ENCODE results near the gene PLA2G4A. TPM values are rescaled to one million over a fixed set of nuclear protein-coding genes. Genes with fewer than 3 reads are reported as not detected.

PLA2G4A gene
- total RNA-seq, 3 donors from 2014 or later = 5.3 to 26.8 (median 6.9) TPM

DNA sequence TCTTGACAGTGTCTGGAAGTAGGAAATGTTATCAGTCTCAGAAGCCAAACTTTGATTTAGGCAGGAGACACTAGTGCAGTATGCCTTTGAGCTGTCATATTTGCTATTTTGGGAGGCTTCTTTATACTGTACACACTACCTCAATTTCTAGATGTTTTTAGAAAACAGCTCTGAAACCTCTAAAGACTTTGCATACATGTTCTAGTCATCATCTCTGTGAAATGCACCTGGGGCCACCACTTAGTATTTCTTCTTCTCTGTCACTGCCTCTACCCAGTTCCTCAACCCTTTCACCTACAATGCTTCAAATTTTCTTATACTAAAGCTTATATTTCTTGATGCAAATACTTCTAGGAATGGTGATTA, 29.1 kb upstream of the PLA2G4A start:
- H3K4me1 ChIP-seq (ENCODE audit: low read depth) = no peaks in the 10 kb centered on the region
- TF ChIP-seq, protein P1, sequence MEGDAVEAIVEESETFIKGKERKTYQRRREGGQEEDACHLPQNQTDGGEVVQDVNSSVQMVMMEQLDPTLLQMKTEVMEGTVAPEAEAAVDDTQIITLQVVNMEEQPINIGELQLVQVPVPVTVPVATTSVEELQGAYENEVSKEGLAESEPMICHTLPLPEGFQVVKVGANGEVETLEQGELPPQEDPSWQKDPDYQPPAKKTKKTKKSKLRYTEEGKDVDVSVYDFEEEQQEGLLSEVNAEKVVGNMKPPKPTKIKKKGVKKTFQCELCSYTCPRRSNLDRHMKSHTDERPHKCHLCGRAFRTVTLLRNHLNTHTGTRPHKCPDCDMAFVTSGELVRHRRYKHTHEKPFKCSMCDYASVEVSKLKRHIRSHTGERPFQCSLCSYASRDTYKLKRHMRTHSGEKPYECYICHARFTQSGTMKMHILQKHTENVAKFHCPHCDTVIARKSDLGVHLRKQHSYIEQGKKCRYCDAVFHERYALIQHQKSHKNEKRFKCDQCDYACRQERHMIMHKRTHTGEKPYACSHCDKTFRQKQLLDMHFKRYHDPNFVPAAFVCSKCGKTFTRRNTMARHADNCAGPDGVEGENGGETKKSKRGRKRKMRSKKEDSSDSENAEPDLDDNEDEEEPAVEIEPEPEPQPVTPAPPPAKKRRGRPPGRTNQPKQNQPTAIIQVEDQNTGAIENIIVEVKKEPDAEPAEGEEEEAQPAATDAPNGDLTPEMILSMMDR (IDR thresholded peaks at IDR 0.05) = no peak
- DNase-seq (no peak), ATAC-seq (no peak)
- intact Hi-C loops (cut with DNase I, micrococcal nuclease) = no loop called here
- no peaks in the 10 kb centered on the region for H3K9me3 ChIP-seq
- no peak overlapping the region for H3K4me3 ChIP-seq
- H3K36me3 ChIP-seq (ENCODE audit: low read depth) = no peaks in the 10 kb centered on the region

DNA sequence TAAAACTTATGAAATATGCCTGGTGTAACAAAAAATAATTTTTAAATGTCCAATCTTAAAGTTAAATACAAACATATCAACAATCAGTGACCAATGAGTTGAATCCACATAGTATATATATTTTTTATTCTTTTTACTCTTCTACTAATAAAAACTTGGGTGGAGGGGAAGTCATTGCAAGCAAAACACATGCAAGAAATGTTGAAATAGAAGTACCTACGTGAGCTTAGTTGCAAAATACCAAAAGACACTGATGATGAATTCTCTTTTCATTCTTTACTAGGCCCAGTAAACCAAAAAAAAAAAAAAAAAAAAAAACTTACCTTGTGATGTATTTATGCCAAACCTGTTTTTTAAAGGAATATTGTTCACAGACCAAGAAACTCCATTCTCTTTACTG, 26.4 kb upstream of the PLA2G4A start:
- no peak for DNase-seq
- no peaks in the 10 kb centered on the region for H3K36me3 ChIP-seq (ENCODE audit: low read depth)
- TF ChIP-seq, protein P1 (IDR thresholded peaks at IDR 0.05) = no peak
- H3K9me3 ChIP-seq = no peaks in the 10 kb centered on the region
- H3K4me1 ChIP-seq (ENCODE audit: low read depth) = no peaks in the 10 kb centered on the region
- H3K4me3 ChIP-seq = no peak overlapping the region
- ATAC-seq = no peak
- intact Hi-C loops (cut with DNase I, micrococcal nuclease) = no loop called here

DNA sequence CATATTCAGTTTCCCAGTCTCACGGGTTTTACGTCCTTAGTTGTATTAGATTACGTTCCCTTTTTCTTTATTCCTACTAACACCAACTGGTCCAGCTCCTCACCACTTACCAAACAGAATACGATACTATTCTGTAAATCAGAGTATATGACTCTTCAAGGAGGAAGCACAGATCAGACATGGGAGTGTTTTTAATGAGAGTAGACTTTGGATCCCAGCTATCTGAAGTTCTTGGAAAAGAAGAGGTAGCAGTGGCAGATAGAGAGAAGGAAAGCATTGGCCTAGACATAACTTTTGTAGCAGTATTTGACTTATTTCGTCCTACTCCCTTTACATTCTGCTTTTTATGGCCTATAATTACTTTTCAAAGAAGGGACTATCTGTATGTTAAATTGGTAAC, 24.1 kb upstream of the PLA2G4A start:
- ATAC-seq = peak; percentile 78
- TF ChIP-seq, protein P1 (IDR thresholded peaks at IDR 0.05) = no peak
- no peaks in the 10 kb centered on the region for H3K4me1 ChIP-seq (ENCODE audit: low read depth)

DNA sequence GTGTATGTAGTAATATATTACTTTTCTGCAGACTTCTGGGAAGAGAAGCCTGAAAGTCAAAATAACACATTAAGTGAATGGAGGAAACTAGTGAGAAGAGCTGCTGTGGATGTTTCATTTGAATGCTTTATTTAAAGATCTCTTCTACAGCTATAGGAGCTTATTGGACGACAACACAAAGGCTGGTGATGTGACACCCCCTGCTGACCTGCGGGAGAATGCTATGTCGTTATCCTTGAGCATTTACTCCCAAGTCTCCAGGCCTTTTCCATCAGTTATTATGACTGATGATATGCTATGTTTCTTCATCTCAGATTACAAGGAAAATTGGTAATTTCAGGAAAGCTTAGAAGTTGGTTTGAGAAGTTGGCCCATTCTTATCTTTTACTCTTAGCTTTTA, 22.3 kb upstream of the PLA2G4A start:
- no peaks in the 10 kb centered on the region for H3K9me3 ChIP-seq
- TF ChIP-seq, protein P1 (IDR thresholded peaks at IDR 0.05) = no peak
- intact Hi-C loops (cut with DNase I, micrococcal nuclease) = no loop called here

More for the DNA sequence above, 24.1 kb upstream of the PLA2G4A start:
- DNase-seq = no peak
- intact Hi-C loops (cut with DNase I, micrococcal nuclease) = no loop called here
- Histone ChIP-seq H3K36me3 (ENCODE audit: low read depth) (no peaks in the 10 kb centered on the region), H3K4me3 (no peak overlapping the region), H3K9me3 (no peaks in the 10 kb centered on the region)

DNA sequence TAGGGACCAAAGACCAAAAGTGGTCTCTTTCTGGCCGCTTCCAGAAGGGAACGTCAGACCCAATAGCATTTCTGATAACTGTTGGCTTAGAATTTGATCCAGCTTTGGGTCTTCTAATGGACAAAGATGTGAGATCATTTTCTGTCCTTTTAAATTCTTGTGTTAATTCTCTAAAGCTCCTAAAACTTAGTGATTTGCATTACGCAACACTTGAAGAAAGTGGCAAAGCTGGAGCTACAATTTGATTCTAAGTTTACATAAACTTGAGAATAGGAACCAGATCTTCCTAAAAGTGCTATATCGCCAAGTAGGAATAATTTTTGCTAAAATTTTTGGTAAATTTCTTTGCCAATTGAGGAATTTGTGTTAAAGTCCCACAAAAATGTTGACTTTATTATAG, 21.6 kb upstream of the PLA2G4A start:
- H3K9me3 ChIP-seq = no peaks in the 10 kb centered on the region
- TF ChIP-seq, protein P1 (IDR thresholded peaks at IDR 0.05) = no peak
- DNase-seq (no peak), ATAC-seq (no peak)
- H3K36me3 ChIP-seq (ENCODE audit: low read depth) = no peaks in the 10 kb centered on the region
- no peak overlapping the region for H3K4me3 ChIP-seq
- no peaks in the 10 kb centered on the region for H3K4me1 ChIP-seq (ENCODE audit: low read depth)
- intact Hi-C loops (cut with DNase I, micrococcal nuclease) = no loop called here

More for the DNA sequence above, 22.3 kb upstream of the PLA2G4A start:
- H3K4me3 ChIP-seq = no peak overlapping the region
- H3K4me1 ChIP-seq (ENCODE audit: low read depth) = no peaks in the 10 kb centered on the region
- no peaks in the 10 kb centered on the region for H3K36me3 ChIP-seq (ENCODE audit: low read depth)
- DNase-seq (no peak), ATAC-seq (no peak)

DNA sequence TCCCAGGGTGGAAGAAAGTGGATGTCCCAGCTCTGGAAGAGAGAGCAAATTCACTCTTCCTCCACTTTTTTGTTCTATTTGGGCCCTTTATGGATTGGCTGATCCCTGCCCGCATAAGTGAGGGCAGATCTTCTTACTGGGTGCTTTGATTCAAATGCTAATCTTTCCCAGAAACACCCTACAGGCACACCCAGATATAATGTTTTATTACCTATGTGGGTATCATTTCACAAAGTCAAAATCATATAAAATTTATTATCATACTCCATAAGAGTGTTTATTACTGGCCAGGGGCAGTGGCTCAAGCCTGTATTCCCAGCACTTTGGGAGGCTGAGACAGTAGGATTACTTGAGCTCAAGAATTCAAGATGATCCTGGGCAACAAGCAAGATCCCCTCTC, 16.9 kb upstream of the PLA2G4A start:
- no peaks in the 10 kb centered on the region for H3K36me3 ChIP-seq (ENCODE audit: low read depth)
- TF ChIP-seq, protein P1 (IDR thresholded peaks at IDR 0.05) = no peak
- peak; percentile 72 for ATAC-seq
- H3K4me1 ChIP-seq (ENCODE audit: low read depth) = no peaks in the 10 kb centered on the region
- DNase-seq = peak in 1 of 3 donors; percentile 9
- H3K9me3 ChIP-seq = no peaks in the 10 kb centered on the region
- intact Hi-C loops (cut with DNase I, micrococcal nuclease) = no loop called here
- no peak overlapping the region for H3K4me3 ChIP-seq

All from mucosa of descending colon (tissue), 3 donors.